HepG2 (cell line): ENCODE results near the gene PAQR7. TPM values are rescaled to one million over a fixed set of nuclear protein-coding genes. Genes with fewer than 3 reads are reported as not detected.
A peak's percentile ranks its signal among the peaks of the same experiment; 100 is the strongest.

Experiments used
- CAMTA2 ChIP-seq: sonication (generic); formaldehyde crosslinking; IDR thresholded peaks from 2 replicates; pipeline ENCODE4 v1.4.0; 2020; ENCODE audit warnings: mild to moderate bottlenecking, missing genetic modification reagents, borderline replicate concordance
- CREM ChIP-seq, 2 experiments: sonication (generic) in 1 of 2; formaldehyde crosslinking in 1 of 2; IDR thresholded peaks; 2 replicates each; pipeline versions ENCODE4 v1.4.0 to v1.6.1; 2016 to 2020; ENCODE audit warnings: antibody characterized with exemption in 1 of 2, mild to moderate bottlenecking in 1 of 2, missing genetic modification reagents in 1 of 2
- HMGXB4 ChIP-seq, 2 experiments: sonication (generic) in 1 of 2; formaldehyde crosslinking in 1 of 2; IDR thresholded peaks; 2 replicates each; pipeline versions ENCODE4 v1.4.0 to v1.6.1; 2018 to 2020; ENCODE audit warnings: missing genetic modification reagents in 2 of 2, borderline replicate concordance in 1 of 2, low read depth in 1 of 2, mild to moderate bottlenecking in 1 of 2, missing biosample characterization in 1 of 2
- HOXA3 ChIP-seq: sonication (generic); formaldehyde crosslinking; IDR thresholded peaks from 2 replicates; pipeline ENCODE4 v1.5.0; 2020; ENCODE audit warnings: missing genetic modification reagents
- IRX3 ChIP-seq: sonication (generic); formaldehyde crosslinking; IDR thresholded peaks from 2 replicates; pipeline ENCODE4 v1.8.1; 2023; ENCODE audit warnings: mild to moderate bottlenecking, low read depth, missing genetic modification reagents, borderline replicate concordance
- KLF6 ChIP-seq: IDR thresholded peaks from 2 replicates; pipeline ENCODE4 v1.8.0; 2016; ENCODE audit warnings: missing biosample characterization, missing genetic modification reagents
- MAFF ChIP-seq: IDR thresholded peaks from 2 replicates; pipeline ENCODE4 v1.6.1; 2011; ENCODE audit warnings: low read depth, low read length, improper control_type of control experiment
- MED8 ChIP-seq: sonication (generic); formaldehyde crosslinking; IDR thresholded peaks from 2 replicates; pipeline ENCODE4 v1.8.1; 2023; ENCODE audit warnings: mild to moderate bottlenecking, missing genetic modification reagents; ENCODE audit not compliant: insufficient replicate concordance
- MXI1 ChIP-seq: IDR thresholded peaks from 3 replicates; pipeline ENCODE4 v1.6.1; 2012; ENCODE audit warnings: low read depth, low read length, inconsistent platforms, borderline replicate concordance
- PCBP2 ChIP-seq: fragments of 200-400 bp; formaldehyde crosslinking; optimal IDR thresholded peaks from 2 replicates; pipeline ENCODE3; 2018; ENCODE audit warnings: low read length, low read depth; ENCODE audit not compliant: poor library complexity, severe bottlenecking
- SMAD3 ChIP-seq: sonication (generic); formaldehyde crosslinking; IDR thresholded peaks from 2 replicates; pipeline ENCODE4 v1.4.0; 2020; ENCODE audit warnings: missing genetic modification reagents
- SP5 ChIP-seq: IDR thresholded peaks from 2 replicates; pipeline ENCODE4 v1.6.1; 2016; ENCODE audit warnings: low read depth, borderline replicate concordance
- TARDBP ChIP-seq: sonication (generic); formaldehyde crosslinking; IDR thresholded peaks from 2 replicates; pipeline ENCODE4 v1.8.0; 2022; ENCODE audit warnings: mild to moderate bottlenecking, missing genetic modification reagents
- TCF7 ChIP-seq: sonication (generic); IDR thresholded peaks from 2 replicates; pipeline ENCODE4 v1.6.1; 2016; ENCODE audit warnings: antibody characterized with exemption, low read depth
- TEAD3 ChIP-seq: optimal IDR thresholded peaks from 2 replicates; pipeline ENCODE3; 2016; ENCODE audit warnings: borderline replicate concordance
- ZNF121 ChIP-seq: sonication (generic); formaldehyde crosslinking; IDR thresholded peaks from 2 replicates; pipeline ENCODE4 v1.5.0; 2020; ENCODE audit warnings: mild to moderate bottlenecking, missing genetic modification reagents
- ZNF317 ChIP-seq: sonication (generic); formaldehyde crosslinking; IDR thresholded peaks from 2 replicates; pipeline ENCODE4 v1.5.0; 2020; ENCODE audit warnings: mild to moderate bottlenecking, missing genetic modification reagents
- ZNF468 ChIP-seq: sonication (generic); formaldehyde crosslinking; IDR thresholded peaks from 2 replicates; pipeline ENCODE4 v1.8.0; 2022; ENCODE audit warnings: mild to moderate bottlenecking, moderate library complexity, missing genetic modification reagents
- ZNF552 ChIP-seq: sonication (generic); formaldehyde crosslinking; IDR thresholded peaks from 2 replicates; pipeline ENCODE4 v1.9.0; 2022; ENCODE audit warnings: missing genetic modification reagents, mild to moderate bottlenecking, borderline replicate concordance
- polyA plus RNA-seq, 8 experiments: library from polyadenylated mRNA; depleted of rRNA in 3 of 8; stranded (reverse) in 7 of 8; unstranded in 1 of 8; fragments of >200 nt; fragmentation: Illumina TruSeq in 4 of 8; extraction: Trizol in 4 of 8; gene quantifications; 2 replicates each; pipeline versions ENCODE4 v1.2.1 to v1.2.3, GENCODE V29; 2011 to 2016; ENCODE audit warnings: low read depth in 4 of 8, missing spikeins in 1 of 8, mixed read lengths in 1 of 8; ENCODE audit not compliant: insufficient read depth in 1 of 8
- total RNA-seq, 5 experiments: library from RNA; depleted of rRNA; stranded (reverse); fragments of >200 nt; fragmentation: Illumina TruSeq; extraction: Trizol; gene quantifications; 2 replicates each; pipeline ENCODE4 v1.2.3, GENCODE V29; 2016; ENCODE audit warnings: low read depth in 1 of 5
- TF ChIP-seq, protein P1 (sequence below): sonication (generic); formaldehyde crosslinking; IDR thresholded peaks from 2 replicates; pipeline ENCODE4 v1.4.0; 2020; ENCODE audit warnings: mild to moderate bottlenecking, missing genetic modification reagents
- TF ChIP-seq, protein P2 (sequence below): sonication (generic); formaldehyde crosslinking; IDR thresholded peaks from 2 replicates; pipeline ENCODE4 v1.4.0; 2020; ENCODE audit warnings: low read depth, missing genetic modification reagents

The PAQR7 gene
- total and polyA plus RNA-seq, 2 of the 13 experiments (the other 11 are each of a cell fraction or from before 2014, with no cell fraction given): 13.2 to 16.6 TPM

- TF ChIP-seq, protein P1, sequence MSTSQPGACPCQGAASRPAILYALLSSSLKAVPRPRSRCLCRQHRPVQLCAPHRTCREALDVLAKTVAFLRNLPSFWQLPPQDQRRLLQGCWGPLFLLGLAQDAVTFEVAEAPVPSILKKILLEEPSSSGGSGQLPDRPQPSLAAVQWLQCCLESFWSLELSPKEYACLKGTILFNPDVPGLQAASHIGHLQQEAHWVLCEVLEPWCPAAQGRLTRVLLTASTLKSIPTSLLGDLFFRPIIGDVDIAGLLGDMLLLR: 0 out of 2 replicates have a peak, but pooled peaks have one; percentile 72
- peak; percentile 43 to 63; a peak in 3 of 4 replicates for TF ChIP-seq HMGXB4 (CRISPR knock-in tag; IDR thresholded peaks at IDR 0.05; ENCODE audit: borderline replicate concordance in 1 of 2, low read depth in 1 of 2)
- TF ChIP-seq PCBP2: no peak
- peak; percentile 90 for TF ChIP-seq TARDBP (CRISPR knock-in tag)
- no peak for TF ChIP-seq ZNF552 (CRISPR knock-in tag)
- TF ChIP-seq TEAD3 (CRISPR knock-in tag): peak; percentile 63
- TF ChIP-seq ZNF317 (CRISPR knock-in tag): no peak
- TF ChIP-seq TCF7: no peak
- peak; percentile 50; the same call in 1 of the 2 replicates for TF ChIP-seq IRX3 (CRISPR knock-in tag)
- TF ChIP-seq SMAD3: 0 out of 2 replicates have a peak, but pooled peaks have one; percentile 31
- TF ChIP-seq ZNF121 (CRISPR knock-in tag): no peak
- TF ChIP-seq CAMTA2 (CRISPR knock-in tag): no peak; the same call in 1 of the 2 replicates
- TF ChIP-seq ZNF468 (CRISPR knock-in tag): no peak
- peak; percentile 87 for TF ChIP-seq SP5 (CRISPR knock-in tag)
- peak; percentile 64; the same call in 1 of the 2 replicates for TF ChIP-seq HOXA3 (CRISPR knock-in tag)
- peak; percentile 34; the same call in 1 of the 2 replicates for TF ChIP-seq KLF6 (CRISPR knock-in tag)
- TF ChIP-seq, protein P2, sequence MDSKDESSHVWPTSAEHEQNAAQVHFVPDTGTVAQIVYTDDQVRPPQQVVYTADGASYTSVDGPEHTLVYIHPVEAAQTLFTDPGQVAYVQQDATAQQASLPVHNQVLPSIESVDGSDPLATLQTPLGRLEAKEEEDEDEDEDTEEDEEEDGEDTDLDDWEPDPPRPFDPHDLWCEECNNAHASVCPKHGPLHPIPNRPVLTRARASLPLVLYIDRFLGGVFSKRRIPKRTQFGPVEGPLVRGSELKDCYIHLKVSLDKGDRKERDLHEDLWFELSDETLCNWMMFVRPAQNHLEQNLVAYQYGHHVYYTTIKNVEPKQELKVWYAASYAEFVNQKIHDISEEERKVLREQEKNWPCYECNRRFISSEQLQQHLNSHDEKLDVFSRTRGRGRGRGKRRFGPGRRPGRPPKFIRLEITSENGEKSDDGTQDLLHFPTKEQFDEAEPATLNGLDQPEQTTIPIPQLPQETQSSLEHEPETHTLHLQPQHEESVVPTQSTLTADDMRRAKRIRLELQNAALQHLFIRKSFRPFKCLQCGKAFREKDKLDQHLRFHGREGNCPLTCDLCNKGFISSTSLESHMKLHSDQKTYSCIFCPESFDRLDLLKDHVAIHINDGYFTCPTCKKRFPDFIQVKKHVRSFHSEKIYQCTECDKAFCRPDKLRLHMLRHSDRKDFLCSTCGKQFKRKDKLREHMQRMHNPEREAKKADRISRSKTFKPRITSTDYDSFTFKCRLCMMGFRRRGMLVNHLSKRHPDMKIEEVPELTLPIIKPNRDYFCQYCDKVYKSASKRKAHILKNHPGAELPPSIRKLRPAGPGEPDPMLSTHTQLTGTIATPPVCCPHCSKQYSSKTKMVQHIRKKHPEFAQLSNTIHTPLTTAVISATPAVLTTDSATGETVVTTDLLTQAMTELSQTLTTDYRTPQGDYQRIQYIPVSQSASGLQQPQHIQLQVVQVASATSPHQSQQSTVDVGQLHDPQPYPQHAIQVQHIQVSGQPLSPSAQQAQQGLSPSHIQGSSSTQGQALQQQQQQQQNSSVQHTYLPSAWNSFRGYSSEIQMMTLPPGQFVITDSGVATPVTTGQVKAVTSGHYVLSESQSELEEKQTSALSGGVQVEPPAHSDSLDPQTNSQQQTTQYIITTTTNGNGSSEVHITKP: peak; percentile 69; the same call in 1 of the 2 replicates
- TF ChIP-seq MED8: peak; percentile 76
- no peak for TF ChIP-seq MAFF
- peak; percentile 99 for TF ChIP-seq MXI1
- TF ChIP-seq CREM (IDR thresholded peaks at IDR 0.05): no peak; the same call in 1 of the 2 replicates
- no peak for TF ChIP-seq CREM (CRISPR knock-in tag; IDR thresholded peaks at IDR 0.05)
These were observed 16.4 kb downstream of the PAQR7 start, which contains the start of gene AUNIP (continued) for GRCh38 chr1:25858906-25859789.
